ENCODE results near the gene YIPF1. TPM values are rescaled to one million over a fixed set of nuclear protein-coding genes. Genes with fewer than 3 reads are reported as not detected.
"Not testable (repeated sequence)": the region's sequence is repeated elsewhere in the genome, so short reads cannot be mapped to it uniquely, and the experiment has no call there.

Gene YIPF1
- total RNA-seq, 1 donor from 2014 or later, result 18.5 TPM

GRCh38 chr1:53819387-53819786 lies 70.2 kb downstream of the YIPF1 start:
- ChIA-PET POLR2A (no interaction called here), CTCF (no interaction called here)
- H3K27ac Mint-ChIP-seq, result no peak overlapping the region
- H3K4me1 Mint-ChIP-seq, result no peaks in the 10 kb centered on the region
- intact Hi-C loops (cut with micrococcal nuclease), result no loop called here
- H3K4me3 Mint-ChIP-seq, result no peak overlapping the region
- H3K27me3 Mint-ChIP-seq, result no peaks in the 10 kb centered on the region
- H3K9me3 Mint-ChIP-seq, result no peaks in the 10 kb centered on the region
- TF ChIP-seq CTCF (IDR thresholded peaks at IDR 0.05), result no peak
- H3K36me3 Mint-ChIP-seq (ENCODE audit: low read depth), result peaks cover 73% of the 10 kb centered on the region
- ATAC-seq (ENCODE audit: low read depth) (no peak), DNase-seq (no peak)

GRCh38 chr1:53816584-53816983 lies 73.0 kb downstream of the YIPF1 start:
- intact Hi-C loops (cut with micrococcal nuclease); CTCF ChIA-PET; DNase-seq; H3K27me3 Mint-ChIP-seq; H3K27ac Mint-ChIP-seq; ATAC-seq (ENCODE audit: low read depth); POLR2A ChIA-PET; H3K4me1 Mint-ChIP-seq; H3K4me3 Mint-ChIP-seq; H3K9me3 Mint-ChIP-seq: not testable (repeated sequence)
- peaks cover 84% of the 10 kb centered on the region for H3K36me3 Mint-ChIP-seq (ENCODE audit: low read depth)

GRCh38 chr1:53815484-53815883 lies 74.1 kb downstream of the YIPF1 start:
- H3K4me1 Mint-ChIP-seq; intact Hi-C loops (cut with micrococcal nuclease); H3K27me3 Mint-ChIP-seq; CTCF ChIA-PET; H3K4me3 Mint-ChIP-seq; ATAC-seq (ENCODE audit: low read depth); H3K9me3 Mint-ChIP-seq; POLR2A ChIA-PET; DNase-seq; H3K27ac Mint-ChIP-seq: not testable (repeated sequence)
- peaks cover 90% of the 10 kb centered on the region for H3K36me3 Mint-ChIP-seq (ENCODE audit: low read depth)

- CTCF ChIA-PET, result no interaction called here
- H3K27ac Mint-ChIP-seq, result no peak overlapping the region
- no peak for DNase-seq
- no peaks in the 10 kb centered on the region for H3K9me3 Mint-ChIP-seq
- H3K4me1 Mint-ChIP-seq, result no peaks in the 10 kb centered on the region
- no peak overlapping the region for H3K4me3 Mint-ChIP-seq
- H3K27me3 Mint-ChIP-seq, result no peaks in the 10 kb centered on the region
- no peak for ATAC-seq (ENCODE audit: low read depth)
- TF ChIP-seq CTCF (IDR thresholded peaks at IDR 0.05), result no peak
- POLR2A ChIA-PET, result no interaction called here
- peaks cover 83% of the 10 kb centered on the region for H3K36me3 Mint-ChIP-seq (ENCODE audit: low read depth)
- intact Hi-C loops (cut with micrococcal nuclease), result no loop called here
Measured at GRCh38 chr1:53811414-53811851, 78.2 kb downstream of the YIPF1 start.

- Mint-ChIP-seq H3K36me3 (ENCODE audit: low read depth) (peaks cover 75% of the 10 kb centered on the region), H3K27ac (no peak overlapping the region), H3K4me1 (no peaks in the 10 kb centered on the region), H3K4me3 (no peak overlapping the region), H3K27me3 (no peaks in the 10 kb centered on the region), H3K9me3 (no peaks in the 10 kb centered on the region)
- intact Hi-C loops (cut with micrococcal nuclease), result no loop called here
- no peak for DNase-seq
- POLR2A ChIA-PET, result no interaction called here
- no peak for TF ChIP-seq CTCF (IDR thresholded peaks at IDR 0.05)
- ATAC-seq (ENCODE audit: low read depth), result no peak
- CTCF ChIA-PET, result no interaction called here
Measured at GRCh38 chr1:53810497-53810896, 79.1 kb downstream of the YIPF1 start.

GRCh38 chr1:53810007-53810406 lies 79.6 kb downstream of the YIPF1 start:
- ChIA-PET POLR2A (no interaction called here), CTCF (no interaction called here)
- Mint-ChIP-seq H3K27me3 (no peaks in the 10 kb centered on the region), H3K9me3 (no peaks in the 10 kb centered on the region), H3K27ac (no peak overlapping the region), H3K4me1 (no peaks in the 10 kb centered on the region), H3K36me3 (ENCODE audit: low read depth) (peaks cover 75% of the 10 kb centered on the region), H3K4me3 (no peak overlapping the region)
- intact Hi-C loops (cut with micrococcal nuclease), result no loop called here
- TF ChIP-seq CTCF (IDR thresholded peaks at IDR 0.05), result no peak
- ATAC-seq (ENCODE audit: low read depth) (no peak), DNase-seq (no peak)
